Gastrocnemius medialis (tissue), 4 donors: ENCODE measurements around the gene FBLN1.
"Not testable (repeated sequence)": the region's sequence is repeated elsewhere in the genome, so short reads cannot be mapped to it uniquely, and the experiment has no call there.

Experiments
- POLR2A ChIP-seq, 2 donors: fragments of 450-650 bp; IDR thresholded peaks; one replicate each; pipeline ENCODE4 v1.6.1; 2017; ENCODE audit warnings: antibody characterized with exemption in 2 of 2, mild to moderate bottlenecking in 2 of 2, moderate library complexity in 2 of 2
- TF ChIP-seq, protein P1 (sequence below), 5 experiments: fragments of 450-650 bp in 3 of 5; fragments of 200-600 bp in 2 of 5; sonication (generic) in 2 of 5; IDR thresholded peaks in 4 of 5; conservative IDR thresholded peaks in 1 of 5; 1 replicate in 4 of 5; 2 replicates in 1 of 5; pipeline ENCODE4 v1.5.1; 2016 to 2019; ENCODE audit warnings: antibody characterized with exemption in 5 of 5, mild to moderate bottlenecking in 3 of 5, moderate library complexity in 3 of 5

DNA sequence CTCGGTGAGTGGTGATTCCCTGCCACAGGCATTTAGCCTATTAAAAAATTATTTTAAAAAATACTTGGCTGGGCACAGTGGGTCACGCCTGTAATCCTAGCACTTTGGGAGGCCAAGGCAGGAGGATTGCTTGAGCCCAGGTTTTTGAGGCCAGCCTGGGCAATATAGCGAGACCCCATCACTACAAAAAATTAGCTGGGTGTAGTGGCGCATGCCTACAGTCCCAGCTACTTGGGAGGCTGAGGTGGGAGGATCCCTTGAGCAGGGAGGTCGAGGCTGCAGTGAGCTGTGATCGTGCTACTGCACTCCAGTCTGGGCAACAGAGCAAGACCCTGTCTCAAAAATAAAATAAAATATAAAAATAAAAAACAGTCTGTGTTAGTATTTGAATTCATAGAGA lies 33.2 kb downstream of the FBLN1 start:
- TF ChIP-seq POLR2A (IDR thresholded peaks at IDR 0.05): not testable (repeated sequence)
- TF ChIP-seq, protein P1, sequence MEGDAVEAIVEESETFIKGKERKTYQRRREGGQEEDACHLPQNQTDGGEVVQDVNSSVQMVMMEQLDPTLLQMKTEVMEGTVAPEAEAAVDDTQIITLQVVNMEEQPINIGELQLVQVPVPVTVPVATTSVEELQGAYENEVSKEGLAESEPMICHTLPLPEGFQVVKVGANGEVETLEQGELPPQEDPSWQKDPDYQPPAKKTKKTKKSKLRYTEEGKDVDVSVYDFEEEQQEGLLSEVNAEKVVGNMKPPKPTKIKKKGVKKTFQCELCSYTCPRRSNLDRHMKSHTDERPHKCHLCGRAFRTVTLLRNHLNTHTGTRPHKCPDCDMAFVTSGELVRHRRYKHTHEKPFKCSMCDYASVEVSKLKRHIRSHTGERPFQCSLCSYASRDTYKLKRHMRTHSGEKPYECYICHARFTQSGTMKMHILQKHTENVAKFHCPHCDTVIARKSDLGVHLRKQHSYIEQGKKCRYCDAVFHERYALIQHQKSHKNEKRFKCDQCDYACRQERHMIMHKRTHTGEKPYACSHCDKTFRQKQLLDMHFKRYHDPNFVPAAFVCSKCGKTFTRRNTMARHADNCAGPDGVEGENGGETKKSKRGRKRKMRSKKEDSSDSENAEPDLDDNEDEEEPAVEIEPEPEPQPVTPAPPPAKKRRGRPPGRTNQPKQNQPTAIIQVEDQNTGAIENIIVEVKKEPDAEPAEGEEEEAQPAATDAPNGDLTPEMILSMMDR (IDR thresholded peaks at IDR 0.05 in 4 of 5, conservative IDR thresholded peaks at IDR 0.05 in 1 of 5): not testable (repeated sequence)
